KG1 (cell line): ENCODE data around the gene TACR1.
"Not testable (repeated sequence)": the region's sequence is repeated elsewhere in the genome, so short reads cannot be mapped to it uniquely, and the experiment has no call there.

Experiments
- DNase-seq: peaks from one replicate; lab custom pipeline; 2025; lab: John Stamatoyannopoulos, UW

The TACR1 gene

DNA sequence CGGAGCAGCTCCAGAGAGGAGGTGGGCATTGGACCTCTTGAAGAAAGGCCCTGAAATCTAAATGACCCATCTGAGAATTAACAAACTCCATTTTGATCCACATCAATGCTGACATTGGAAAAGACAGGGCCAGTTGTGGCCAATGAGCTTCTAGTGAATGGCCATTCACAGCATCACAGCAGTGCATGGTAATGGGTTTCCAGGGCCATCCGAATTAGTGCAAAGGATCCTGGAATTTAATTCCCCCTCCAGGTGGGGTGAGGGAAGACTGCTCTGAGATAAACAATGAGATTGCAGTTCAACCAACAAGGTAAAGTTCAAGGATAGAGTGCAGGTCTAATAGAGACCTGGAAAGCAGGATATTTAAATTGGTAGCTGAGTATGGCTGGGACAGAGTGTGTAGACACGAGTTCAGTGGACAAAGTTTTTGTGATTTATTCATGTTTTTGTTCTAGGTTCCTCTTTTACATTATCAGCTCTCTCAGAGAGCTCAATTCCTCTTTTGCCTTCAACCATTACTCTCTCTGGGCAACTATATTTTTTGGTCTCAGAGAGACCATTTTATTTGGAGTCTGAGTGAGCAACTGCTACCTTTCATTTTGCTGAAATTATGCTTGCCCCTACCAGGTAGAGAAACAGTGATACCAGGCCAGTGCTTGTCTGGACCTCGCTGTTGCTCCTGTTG, 5.0 kb downstream of the TACR1 start:
- no peak for DNase-seq

DNA sequence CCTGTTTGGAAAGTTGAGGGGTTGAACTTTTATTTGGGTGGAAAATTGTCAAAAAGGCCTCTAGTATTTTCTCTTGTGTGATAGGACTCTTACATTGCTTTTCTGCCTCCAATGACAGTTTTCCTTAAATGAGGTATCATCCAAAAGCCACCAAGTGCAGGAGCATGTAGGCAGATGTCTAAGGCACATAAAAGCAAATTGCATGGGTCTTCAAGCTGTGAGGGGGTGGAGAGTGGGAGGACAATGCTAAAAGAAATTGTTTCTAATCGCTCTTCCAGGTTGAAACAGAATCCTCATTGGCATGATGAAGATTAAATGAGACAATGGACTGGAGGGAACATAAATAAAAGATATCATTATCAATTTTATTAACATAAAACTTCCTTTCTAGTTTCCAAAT, 6.8 kb downstream of the TACR1 start:
- no peak for DNase-seq

DNA sequence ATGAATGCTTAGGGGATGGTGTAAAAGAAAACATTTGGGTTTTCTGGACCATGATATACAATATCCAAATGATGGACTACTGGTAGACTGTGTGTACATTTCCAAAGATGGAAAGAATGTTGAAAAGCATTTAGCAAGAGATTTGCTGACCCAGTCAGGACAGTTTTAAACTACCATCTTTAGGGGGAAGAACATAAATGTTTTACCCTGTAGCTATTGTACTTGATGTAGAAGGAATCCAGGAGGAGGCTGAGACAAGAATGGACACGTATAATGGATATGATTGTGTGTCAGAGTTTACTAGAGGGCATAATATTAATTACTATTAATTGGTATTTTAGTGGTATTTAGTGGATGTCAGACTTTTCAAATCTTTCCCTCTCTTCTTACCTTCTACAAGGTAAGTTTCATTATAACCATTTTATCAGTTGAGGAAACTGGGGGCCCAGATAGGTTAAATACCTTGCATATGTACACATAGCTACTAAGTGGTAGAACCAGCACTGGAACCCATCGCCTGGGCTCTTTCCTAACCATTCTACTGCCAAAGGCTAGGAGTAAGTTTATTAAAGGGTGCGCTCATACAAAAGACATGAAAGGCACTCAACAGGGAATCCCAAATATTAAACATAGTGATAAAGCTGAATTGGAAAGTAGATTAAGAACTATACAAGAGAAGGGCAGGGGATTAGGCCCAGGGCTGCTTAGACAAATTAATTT, 8.9 kb downstream of the TACR1 start:
- DNase-seq: no peak

DNA sequence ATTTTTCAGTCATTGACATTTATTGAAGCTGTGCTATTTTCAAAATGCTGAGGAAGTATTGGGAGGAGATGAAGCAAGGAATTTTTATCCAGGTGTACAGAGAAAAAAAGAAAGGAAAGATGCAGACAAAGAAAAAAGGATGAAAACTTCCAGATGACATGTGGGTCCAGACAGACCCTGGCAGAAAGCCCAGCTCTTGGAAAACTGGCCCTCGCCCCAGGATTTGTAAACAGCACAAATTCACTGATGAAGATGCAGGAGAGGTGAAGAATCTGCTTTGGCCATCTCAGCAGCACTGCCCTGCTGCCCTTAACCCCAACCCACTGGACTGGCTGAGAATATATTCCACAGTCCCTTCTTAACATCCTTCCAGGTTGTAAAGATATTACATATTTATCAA, 12.5 kb downstream of the TACR1 start:
- DNase-seq: no peak

DNA sequence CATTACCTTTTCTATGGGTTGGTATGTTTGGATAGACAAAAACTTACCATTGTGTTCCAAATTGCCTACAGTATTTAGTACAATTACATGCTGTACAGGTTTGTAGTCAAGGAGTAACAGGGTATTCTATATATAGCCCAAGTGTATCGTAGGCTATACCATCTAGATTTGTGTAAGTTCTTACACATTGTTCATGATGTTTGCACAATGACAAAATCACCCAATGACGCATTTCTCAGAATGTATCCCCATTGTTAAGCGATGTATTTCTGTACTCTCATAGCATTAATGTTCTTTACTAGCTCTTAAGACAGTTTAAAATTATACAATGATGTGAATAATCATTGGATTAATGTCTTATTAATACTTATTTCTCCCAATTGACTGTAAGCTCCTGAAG, 16.7 kb downstream of the TACR1 start:
- DNase-seq: no peak

DNA sequence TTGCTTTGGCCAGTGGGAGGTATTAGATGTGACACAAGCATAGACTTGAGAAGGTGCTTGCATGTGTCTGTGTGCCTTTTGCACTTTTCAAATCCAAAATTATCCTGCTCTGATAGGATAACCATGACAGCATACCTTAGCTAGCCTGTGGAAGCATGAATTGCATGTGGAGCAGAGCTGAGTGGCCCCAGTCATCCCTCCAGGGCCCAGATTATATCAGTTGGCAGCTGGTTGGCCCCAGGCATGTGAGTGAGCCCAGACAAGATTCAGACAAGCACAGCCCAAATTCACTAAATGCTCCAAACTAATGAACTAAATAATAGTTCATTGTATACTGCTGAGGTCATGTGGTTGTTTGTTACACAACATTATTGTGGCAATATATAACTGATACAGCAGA, 18.8 kb downstream of the TACR1 start:
- no peak for DNase-seq

DNA sequence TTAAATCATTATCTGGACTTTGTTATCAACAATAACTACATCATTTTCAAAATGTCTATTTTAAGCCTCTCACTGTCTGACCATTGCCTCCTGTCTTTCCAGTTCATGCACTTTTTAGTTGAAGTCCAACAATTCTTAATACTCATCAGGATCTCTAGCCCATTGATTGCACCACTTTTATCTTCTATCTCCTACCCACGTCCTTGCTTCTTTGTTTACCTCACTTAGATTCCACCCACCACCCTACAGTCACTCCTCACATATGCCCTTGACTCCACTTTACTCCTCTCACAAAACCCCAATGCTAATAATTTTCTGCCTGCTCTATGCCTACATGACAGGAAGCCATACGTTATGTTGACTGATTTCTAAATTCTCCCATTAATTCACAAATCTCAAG, 21.9 kb downstream of the TACR1 start:
- no peak for DNase-seq

DNA sequence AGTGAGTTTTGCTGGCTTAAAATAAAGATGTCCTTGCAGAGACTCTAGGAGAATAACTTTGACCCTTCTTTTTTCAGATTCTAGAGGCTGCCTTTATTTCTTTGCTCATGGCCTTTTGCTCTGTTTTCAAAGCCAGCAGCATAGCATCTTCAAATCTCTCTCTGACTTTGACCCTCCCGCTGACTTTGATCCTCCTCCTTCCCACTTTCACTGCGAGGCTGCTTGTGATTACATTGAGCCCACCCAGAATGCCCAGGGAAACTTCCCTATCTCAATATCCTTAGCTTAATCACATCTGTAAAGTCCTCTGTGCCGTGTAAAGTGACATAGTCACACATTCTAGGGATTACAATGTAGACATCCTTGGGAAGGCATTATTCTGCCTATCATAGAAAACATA, 23.9 kb downstream of the TACR1 start:
- no peak for DNase-seq

DNA sequence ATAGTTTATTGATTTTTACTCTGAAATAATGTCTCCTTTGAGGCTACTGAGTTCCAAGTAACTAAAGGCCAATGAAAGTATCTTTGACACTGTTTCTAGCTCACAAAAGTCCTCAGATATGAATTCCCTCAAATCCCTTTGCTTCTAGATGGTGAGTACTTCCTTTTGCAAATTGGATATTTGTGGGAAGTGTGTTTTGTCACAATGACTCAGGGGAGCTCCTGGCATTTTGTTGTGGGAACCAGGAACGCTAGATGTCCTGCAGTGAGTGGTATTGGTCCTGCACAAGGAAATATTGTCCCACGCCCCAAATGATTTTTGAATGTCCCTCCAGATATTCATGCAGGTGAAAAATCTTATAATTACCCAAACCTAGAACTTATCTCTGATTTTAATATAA, 24.3 kb downstream of the TACR1 start:
- no peak for DNase-seq

DNA sequence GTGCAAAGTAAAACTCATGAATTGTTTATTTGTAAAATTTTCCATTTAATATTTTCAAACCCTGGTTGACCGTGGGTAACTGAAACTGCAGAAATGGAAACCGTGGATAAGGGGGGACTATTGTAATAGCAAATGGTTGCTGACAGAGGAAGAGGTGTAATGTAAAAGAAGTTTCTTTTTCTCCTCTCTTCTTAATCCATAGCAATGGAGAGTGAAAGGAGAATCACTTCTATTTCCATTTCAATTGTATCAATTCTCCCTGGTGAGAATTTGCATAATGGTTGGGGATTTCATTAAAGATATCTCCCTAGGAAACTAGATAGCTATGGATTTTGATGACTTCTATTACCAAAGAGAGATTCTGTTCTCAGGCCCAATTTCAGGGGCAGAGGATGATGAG, 24.8 kb downstream of the TACR1 start:
- DNase-seq: no peak

DNA sequence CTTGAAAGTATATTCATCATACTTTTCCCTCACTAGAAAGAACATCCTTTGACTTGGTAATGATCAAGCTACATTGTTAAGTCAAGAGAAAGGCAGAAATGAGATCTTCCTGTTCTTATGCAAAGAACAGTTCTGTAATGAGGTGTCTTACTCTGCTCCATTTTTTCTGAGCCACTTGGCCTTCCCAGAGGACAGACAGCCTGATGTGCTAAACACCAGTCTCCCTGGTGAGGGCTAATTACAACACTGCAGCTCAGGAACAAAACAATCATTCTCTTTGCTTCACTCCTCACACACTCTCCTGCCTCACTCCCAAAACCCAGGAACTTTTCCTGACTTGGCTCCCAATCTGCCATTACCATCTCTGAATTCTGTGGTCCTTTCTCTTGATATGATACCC, 25.6 kb downstream of the TACR1 start:
- DNase-seq: no peak

DNA sequence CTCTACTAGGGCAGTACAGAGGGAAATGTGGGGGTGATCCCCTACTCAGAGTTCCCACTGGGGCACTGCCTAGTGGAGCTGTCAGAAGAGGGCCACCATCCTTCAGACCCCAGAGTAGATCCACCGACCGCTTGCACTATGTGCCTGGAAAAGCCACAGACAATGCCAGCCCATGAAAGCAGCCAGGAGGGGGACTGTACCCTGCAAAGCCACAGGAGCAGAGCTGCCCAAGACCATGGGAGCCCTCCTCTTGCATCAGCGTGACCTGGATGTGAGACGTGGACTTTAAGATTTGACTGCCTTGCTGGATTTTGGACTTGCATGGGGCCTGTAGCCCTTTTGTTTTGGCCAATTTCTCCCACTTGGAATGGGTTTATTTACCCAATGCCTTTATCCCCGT, 27.9 kb downstream of the TACR1 start:
- not testable (repeated sequence) for DNase-seq

DNA sequence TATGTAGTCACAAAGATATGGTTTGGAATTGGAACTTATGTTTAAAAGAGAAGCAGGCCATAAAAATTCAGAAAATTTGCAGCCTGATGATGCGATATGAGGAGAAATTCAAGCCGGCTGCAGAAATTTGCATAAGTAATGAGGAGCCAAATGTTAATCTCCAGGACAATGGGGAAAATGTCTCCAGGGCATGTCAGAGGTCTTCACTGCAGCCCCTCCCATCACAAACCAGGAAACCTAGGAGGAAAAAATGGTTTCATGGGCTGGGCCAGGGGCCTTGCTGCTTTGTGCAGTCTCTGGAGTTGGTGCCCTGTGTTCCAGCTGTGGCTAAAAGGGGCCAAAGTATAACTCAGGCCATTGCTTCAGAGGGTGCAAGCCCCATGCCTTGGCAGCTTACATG, 28.4 kb downstream of the TACR1 start:
- DNase-seq: no peak

DNA sequence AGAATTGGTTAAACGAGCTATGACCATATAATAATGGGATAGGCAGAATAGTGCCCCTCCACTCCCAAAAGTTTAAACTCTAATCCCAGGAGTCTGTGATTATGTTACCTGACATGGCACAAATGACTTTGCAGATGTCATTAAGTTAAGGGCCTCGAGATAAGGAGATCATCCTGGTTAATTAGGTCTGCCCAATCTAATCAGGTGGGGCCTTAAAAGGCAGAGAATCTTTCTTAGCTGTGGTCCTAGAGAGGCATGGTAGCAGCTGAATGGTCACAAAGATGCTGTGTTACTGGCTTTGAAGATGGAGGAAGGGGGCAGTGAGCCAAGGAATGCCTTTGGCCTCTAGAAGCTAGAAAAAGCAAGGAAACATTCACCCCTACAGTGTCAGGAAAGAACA, 31.1 kb downstream of the TACR1 start:
- no peak for DNase-seq

DNA sequence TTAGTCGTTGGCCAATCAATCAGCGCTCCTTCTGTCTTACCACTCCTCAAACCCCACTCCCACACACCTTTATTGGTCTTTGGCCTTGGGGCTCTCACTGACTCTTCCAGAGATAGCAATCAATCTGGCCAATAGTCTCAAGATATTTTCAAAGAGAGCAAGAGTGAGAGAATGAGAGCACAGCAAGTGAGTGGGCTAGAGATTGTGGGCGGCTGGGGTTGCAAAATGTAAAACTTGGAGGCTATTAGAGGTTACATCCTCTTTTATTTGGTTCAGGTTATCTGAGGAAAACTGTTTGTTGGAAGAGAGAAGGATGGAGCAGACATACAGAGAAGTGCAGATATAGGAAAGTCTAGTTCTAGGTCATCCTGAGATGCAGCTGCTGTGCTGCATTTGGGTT, 32.8 kb downstream of the TACR1 start:
- no peak for DNase-seq

DNA sequence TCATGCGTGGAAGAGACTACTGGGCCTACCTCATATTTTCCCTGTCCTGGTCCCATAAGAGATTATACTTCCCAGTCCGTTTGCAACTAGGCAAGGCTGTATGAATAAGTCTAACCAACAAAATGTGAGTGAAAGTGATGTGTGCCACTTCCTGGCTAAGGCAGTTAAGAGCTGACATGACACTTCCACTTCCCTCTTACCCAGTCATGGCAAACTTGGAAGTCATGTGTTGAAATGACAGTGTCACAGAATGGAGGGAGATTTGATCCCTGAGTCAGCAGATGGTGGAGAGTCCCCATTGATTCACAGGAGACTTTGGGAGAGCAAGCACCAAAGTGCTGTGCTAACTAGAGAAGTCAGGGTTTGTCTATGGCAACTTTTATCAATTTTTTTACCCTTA, 36.4 kb downstream of the TACR1 start:
- DNase-seq: no peak

DNA sequence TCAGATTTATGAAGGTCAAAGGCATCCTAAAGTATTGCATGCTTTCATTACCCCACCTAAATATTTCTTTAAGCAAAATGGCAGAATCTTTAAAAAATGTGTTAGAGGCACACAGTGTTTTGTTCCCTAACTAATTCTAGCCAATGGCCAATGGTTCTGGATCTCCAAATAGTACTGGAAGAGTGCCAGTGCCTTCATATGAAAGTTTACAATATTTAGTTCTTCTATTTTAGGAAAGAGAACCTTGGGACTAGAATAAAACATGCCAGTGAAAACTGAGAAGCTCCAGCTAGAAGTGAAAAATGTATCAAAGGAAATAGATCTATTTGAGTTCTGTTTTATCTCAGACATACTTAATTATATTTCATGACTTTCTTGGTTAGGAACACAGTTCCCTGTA, 37.1 kb downstream of the TACR1 start:
- DNase-seq: no peak

DNA sequence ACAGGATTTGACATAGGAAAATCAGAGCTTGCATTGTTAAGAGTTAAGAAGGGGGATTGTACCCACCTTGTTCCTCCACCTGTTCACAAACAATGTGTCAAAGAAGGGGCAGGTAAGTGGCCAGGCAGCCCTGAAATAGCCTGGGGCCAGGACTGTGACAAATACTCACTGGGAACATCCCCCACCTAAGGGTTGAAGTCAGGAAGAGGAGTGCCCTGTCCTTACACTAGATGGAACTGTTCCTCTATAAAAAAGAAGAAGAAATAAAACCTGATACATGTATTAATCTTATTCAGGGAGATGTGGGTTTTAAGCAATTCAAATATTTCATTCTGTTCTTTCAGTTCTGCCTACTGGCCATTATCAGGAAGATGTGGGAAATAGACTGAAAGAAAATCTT, 41.9 kb downstream of the TACR1 start:
- no peak for DNase-seq

DNA sequence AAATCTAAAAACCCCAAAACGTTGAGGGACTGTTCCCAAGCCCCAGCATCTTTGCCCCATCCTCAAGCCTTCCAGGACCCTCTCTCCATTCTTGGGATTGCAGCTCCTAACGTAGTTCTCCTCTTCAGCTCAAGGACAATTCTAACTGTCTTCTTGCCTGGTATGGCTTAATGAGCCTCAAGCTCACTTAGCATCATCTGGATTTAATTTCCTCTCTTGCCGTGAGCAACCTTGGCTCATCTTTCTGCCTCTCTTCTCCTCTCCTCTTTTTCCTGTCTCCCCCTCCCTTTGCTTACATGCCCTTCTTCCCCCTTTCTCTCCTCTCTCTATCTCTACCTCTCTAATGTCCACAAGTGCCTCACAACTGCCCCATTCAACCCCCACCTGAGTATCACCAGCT, 44.2 kb downstream of the TACR1 start:
- no peak for DNase-seq

DNA sequence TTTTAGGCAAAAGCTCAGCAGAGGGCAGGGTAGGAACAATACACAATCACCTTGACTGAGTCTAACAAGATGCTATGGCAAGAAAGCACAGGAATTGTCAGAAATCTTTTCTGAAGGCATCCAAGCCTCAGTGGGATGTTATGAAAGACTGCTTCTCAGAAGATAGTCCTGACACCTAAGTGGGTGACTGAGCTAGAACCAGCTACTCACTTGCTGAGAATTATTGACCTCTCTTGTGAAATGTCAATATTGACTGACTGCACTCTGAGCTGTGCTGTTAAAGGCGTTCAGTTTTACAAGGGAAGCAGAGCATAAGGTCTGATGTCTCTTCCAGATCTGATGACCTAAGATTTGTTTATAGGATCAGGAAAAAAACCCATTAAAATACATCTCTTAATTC, 46.1 kb downstream of the TACR1 start:
- no peak for DNase-seq

DNA sequence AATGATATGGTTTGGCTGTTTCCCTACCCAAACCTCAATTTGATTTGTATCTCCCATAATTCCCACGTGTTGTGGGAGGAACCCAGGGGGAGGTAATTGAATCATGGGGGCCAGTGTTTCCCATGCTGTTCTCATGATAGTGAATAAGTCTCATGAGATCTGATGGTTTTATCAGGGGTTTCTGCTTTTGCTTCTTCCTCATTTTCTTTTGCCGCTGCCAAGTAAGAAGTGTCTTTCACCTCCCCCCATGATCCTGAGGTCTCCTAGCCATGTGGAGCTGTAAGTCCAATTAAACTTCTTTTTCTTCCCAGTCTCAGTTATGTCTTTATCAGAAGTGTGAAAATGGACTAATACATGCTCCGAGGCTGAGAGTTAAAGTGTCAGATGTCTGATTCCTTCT, 47.1 kb downstream of the TACR1 start:
- not testable (repeated sequence) for DNase-seq

DNA sequence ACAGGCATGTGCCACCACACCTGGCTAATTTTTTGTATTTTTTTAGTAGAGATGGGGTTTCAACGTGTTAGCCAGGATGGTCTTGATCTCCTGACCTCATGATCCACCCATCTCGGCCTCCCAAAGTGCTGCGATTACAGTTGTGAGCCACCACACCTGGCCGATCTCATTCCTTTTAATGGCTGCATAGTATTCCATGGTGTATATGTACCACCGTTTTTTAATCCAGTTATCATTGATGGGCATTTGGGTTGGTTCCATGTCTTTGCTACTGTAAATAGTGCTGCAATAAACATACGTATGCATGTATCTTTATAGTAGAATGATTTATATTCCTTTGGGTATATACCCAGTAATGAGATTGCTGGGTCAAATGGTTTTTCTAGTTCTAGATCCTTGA, 51.4 kb downstream of the TACR1 start:
- DNase-seq: not testable (repeated sequence)

DNA sequence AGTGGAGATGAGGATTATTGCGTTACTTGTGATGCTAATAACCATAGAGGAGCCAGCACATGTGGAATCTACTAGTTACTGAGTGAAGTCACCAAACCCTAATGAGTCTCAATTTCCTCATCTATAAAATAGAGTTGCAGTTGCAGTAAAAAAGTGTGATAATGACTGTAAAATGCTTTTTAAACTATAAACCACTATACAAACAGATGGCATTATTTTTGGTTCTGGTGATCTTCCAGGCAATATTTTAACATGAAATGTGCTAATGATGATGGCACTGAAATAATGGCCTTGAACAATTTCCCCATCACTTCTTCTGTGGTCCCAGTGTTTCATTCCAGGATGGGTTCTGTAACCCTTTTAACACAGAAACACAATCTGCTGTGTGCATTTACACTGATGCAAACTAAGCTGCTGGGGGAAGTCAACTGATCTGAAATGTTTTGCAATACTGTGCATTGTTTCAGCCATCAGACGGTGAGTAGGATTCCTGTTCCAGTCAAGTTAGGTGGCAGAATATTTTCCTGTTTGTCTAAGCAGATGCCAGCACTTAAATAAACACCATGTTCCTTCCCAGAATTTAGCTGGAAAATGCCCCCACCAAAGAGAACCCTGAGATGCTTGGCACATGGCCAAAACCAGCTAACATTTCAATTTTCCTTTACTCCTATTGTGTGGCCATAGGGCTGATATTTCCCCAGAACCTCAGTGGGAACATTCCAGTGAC, 52.6 kb downstream of the TACR1 start:
- no peak for DNase-seq
